HG03442 (cell line): ENCODE measurements around the gene COLEC12.

Experiments used
- ATAC-seq: cut with Tn5 transposase; IDR thresholded peaks from one replicate; pipeline ENCODE4 v1.9.1; 2021; ENCODE audit warnings: mild to moderate bottlenecking, moderate library complexity; ENCODE audit not compliant: unreplicated experiment

COLEC12 gene

DNA sequence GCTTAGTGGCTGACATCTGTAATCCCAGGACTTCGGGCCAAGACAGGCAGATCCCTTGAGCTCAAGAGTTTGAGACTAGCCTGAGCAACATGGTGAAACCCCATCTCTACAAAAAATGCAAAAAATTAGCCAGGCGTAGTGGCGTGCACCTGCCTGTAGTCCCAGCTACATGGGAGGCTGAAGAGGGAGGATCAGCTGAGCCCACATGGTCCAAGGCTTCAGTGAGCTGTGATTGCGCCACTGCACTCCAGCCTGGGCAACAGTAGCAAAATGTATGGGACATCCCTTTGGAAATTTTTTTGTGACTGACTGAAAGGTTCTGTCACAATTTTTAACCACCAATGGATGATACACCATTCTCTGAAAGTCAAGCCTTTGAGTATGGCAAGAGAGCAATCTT, 6.3 kb upstream of the COLEC12 start:
- ATAC-seq: no peak

DNA sequence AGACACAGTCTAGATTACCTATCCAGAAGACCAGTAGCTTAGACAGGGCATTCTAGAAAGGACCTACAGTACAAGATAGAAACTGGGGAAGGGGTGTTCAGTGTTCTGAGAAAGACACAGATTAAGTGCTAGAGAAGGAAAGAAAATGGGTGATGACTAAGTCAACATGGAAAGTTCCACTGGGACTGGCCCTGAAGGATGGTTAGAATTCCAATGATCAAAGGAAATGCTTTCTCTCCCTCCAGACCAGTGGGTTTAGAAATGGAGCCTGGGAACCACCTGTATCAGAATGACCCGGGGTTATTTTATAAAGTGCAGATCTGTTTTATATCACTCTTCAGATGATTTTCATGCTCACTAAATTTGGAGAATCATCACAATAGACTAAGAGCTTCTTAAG, 5.8 kb upstream of the COLEC12 start:
- no peak for ATAC-seq

DNA sequence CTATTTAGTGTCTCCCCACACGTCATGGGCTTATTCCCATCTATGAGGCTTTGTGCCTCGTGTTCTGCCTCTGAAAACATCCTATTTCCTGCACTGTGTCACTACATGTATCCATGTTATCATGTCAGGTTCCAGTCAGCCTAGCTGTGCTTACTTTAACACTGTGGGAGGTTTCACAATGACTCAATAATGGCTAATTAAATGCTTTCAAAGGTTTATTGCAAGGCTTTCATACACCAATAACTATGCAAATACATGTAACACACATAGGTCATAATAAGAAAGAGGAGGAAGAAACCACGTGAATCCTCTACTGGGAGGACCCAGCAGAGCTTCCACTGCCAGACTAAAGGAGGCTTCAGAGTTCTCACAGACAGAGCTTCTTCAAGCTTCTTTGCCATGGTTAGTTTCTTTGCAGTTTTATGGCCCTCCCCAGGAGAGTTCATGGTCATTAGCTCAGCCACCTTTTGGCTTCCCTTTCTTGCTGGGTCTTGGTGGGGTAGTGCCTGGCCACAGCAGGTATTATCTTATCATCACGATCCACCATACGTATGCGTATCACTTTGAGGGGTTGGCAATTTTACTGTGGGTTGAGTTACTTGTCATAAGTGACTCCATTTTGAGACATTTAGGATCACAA, 5.1 kb upstream of the COLEC12 start:
- peak; percentile 97 for ATAC-seq

DNA sequence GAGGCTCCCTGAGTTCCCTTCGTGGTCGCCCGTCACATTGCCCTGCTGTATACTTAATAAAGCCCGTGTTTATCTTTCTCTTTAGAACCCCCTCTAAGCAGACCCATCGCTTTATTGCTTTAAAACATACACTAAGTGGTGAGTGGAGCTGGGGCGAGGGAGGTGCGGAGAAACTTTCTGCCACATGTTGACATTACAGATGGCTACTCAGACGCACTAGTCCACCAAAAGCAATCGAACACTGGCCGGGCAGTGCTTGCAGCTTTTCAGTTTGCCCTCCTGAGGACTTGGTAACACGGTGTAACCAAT, 859 bp upstream of the COLEC12 start:
- ATAC-seq: no peak

DNA sequence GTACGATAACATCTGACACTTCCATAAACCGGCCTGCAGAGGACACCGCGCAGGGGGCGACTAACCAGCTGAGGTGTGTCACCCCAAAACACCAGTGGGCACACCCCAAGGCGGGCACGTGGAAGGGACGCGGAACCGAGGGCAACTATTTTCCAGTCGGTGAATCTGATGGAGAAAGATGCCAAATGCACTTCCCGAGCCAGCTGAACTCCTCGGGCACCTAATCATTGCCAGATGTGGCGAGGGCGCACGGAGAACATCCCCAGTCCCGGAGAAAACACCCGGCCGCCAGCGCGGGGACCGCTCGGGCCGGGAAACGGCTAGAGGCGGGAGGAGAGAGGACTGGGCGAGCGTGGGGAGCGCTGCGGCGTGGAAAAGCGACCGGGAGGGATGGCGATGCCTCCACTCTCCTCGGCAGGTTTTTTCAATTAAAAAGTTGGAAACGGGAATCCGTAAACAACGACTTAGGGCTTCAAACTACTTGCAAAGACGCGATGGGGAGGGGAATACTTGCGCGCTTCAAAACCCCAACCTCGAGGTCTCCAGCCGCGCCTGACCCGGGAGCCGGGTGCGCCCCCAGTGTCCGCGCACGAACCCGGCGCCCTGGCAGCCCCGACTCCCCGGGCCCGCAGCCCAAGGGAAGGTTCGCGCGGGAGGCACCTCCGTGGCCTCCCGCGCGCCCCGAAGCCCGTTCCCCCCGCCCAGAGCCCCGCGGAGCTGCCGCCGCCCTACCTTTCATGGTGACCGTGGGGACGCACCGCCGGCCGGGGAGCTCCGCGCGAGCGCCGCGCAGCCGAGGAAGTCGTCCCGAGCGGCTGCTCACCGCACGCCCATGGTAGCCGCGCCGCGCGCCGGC, 497 bp downstream of the COLEC12 start:
- no peak for ATAC-seq

DNA sequence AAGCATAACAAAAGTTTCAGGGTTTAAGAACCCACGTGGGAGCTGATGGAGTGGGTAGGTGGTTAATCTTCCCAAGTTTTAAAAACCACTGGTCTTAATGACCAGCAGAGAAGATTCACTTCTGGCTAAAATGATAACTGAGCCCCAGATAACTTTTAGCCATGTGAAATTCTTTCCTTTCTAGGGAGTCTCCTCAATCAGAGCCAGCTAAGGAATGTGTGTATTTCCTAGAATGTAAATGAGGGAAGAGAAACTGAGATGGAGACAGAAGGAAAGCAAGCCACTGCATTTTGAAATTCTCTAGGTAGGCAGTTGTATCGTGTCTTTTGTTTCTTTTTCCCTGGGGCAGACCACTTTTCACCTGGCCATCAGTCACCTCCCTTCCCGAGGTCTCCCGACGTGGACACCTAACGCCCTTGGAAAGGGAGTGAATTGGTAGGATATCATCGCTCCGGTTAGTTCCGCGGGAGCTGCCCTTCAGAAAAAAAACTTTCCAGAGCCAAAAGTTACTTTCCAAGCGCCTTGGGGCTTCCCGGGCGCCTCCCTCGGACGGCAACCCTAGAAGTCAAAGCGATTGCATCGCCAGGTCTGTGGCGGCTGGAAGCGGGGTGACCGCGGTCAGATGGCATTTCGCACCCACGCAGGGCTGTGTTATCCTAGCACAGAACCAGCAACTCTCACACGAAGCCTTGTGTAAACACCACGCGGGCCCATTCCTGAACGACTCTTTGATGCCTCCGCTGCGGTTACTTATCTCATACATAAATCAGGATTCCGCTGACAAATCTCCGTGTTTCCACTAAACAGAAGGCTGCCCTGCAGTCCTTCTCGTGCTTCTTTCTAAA, 1.3 kb downstream of the COLEC12 start:
- ATAC-seq: no peak

DNA sequence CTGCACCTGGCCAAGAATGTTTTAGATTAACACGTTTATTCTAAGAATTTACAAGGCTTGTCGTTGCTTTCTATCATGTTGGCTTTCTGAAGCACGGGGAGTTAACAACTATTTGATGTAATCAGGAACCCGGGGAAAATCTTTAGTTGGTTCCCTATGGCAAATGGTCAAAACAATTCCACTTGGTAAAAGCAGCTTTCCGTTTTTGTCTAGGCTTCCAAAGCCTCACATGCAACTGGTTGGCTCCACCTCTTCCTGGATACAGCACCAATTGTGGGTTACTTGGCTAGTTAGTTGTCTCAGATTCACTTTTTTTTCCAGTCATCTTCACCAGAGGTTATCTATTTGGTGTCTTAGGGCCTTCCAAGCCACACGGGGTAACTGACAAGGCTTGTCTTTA, 2.8 kb downstream of the COLEC12 start:
- ATAC-seq: no peak

DNA sequence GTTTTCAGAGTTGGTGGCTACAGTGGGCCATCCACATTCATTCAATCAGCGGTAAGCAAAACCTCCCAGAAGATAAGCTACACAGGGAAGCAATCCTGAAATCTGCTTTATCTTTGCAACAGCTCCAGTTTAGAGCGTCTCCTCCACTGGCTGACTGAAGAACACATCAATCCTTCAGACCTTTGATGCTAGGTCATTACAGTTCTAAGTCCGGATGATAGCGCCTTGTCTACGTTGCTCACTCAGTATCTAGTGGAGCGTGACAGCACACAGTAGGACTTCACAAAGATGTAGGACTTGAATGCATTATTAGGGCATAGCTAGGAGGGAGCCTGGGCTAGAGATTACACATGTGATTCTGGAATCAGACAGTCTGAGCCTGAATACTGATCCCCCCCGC, 5.0 kb downstream of the COLEC12 start:
- ATAC-seq: no peak

DNA sequence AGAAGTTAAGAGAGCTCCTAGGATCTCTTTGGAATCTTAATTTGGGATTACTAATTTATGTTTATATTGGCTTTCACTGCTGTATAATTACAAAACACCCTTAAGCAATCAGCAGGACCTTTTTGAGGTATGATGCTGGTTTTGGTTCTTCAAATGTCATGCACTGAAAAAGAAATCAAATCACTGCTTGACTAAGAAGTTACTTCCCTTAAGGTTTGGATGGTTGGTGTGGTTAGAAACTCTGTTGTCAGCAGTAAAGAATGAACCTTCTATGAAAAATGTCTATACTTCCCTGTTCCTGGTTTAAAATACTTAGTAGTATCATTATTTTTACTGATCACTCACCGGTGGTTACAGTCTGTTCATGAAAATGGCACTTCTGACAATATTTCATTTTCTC, 5.5 kb downstream of the COLEC12 start:
- peak; percentile 46 for ATAC-seq

GRCh38 chr18:493986-494983, 6.2 kb downstream of the COLEC12 start:
- ATAC-seq: no peak

DNA sequence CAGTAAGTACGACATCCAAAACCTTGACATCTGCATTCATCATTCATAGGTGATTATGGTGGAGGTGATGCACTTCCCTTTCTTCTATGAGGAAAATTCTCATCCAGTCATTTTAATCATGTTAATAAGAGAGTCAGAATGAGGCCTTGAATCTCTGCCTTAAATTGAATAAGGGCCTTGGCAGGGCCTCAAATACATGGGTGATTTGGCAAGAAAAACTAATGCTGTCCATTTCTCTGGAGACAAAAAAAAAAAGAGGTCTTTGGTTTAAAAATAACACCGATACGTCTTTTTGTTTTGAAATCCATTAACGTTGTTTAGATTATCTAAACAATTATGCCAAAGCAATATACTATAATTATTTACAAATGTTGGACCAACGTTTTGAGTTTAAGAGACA, 8.1 kb downstream of the COLEC12 start:
- no peak for ATAC-seq

DNA sequence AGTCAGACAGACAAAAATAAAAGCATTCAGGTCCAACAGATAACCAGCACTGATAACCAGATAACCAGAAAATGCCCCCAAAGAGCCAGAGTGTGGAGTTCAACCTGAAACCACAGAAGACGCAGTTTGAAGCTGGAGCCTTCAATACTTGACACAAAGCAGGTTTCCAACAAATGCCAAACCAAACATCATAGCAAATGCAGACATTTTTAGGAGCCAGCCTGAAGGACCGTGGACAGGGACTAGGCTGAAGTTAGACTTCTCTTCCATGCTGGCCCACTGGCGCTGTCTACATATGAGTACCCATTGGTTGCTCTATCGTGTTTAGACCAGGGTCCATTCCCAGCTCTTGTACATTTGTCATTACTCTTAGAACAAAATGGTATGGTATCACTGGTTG, 9.9 kb downstream of the COLEC12 start:
- no peak for ATAC-seq

- ATAC-seq: no peak
Observed at GRCh38 chr18:490024-490366, 10.5 kb downstream of the COLEC12 start.

DNA sequence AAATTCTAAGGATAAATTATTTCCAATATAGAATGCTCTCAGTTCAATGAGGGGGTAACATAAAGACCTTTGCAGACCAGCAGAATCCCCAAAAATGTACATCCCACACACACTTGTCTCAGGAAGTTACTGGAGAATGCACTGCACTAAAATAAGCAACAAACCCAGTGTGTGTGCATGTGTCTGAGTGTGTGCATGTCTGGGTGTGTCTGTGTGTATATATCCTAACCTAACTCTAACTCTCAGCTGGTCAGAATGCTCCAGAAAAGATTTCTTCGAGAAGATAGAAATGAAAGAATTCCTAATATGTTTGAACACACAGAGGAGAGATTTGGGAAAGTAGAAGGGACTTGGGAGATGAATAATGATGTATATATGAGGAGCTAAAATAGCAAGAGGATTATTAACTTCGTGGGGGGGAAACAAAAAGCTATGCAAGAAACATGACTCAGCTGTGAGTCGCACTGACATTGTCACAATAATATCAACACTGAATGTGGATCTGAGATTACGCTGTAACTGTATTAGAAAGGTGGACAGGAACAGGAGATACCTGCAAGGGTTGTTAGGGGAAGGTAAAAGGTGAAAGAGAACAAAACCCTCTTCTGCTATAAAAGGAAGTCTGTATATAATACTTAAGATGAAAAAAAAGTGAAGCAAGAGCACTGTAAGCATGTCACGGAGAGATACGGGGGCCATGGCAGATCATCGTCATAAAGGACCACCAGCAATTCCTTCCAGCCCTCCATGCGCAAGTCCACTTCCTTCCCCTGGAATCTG, 11.1 kb downstream of the COLEC12 start:
- ATAC-seq: no peak

GRCh38 chr18:486929-487740, 13.4 kb downstream of the COLEC12 start:
- ATAC-seq: no peak

GRCh38 chr18:484749-485464, 15.6 kb downstream of the COLEC12 start:
- ATAC-seq: no peak

DNA sequence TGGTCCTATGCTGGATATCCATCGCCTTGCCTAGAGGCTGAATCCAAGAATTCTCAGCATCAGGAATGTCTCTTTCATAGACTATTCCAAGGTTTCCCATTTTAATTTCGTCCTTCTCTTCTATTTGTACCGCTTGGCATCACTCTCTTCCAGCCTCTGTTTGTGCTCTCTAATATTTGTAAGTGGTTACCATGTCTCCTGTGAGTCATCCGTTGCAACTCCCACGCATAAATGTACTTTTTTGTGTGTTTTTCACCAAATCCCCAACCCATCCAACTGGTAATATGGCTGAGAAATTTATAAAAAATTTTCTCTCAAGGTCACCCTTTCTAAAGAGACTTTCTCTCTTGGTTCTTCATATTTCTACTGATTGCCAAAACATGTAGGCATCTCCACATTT, 21.8 kb downstream of the COLEC12 start:
- no peak for ATAC-seq

DNA sequence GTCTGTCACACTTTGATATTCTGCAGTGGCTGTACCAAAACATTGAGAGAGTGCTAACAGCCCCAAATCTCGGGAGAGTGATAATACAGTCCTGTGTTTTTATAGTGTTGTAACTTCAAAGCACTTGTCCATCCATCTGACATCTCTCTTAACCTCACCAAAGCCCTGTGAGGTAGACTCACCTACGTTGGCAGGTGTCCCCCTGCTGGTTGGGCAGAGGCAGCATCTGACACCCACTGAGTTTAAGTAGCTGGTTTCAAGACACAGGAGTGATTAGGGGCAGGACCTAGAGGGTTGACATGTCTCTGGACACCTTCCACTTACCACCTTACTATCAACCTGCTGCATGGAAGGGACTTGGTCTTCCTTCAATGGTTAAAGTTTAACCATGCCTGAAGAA, 22.9 kb downstream of the COLEC12 start:
- ATAC-seq: no peak
